GM18520 (cell line): ENCODE results near the gene GARS1.

ENCODE experiments used
- ATAC-seq: cut with Tn5 transposase; IDR thresholded peaks from one replicate; pipeline ENCODE4 v1.9.1; 2021; ENCODE audit not compliant: unreplicated experiment

The GARS1 gene

DNA sequence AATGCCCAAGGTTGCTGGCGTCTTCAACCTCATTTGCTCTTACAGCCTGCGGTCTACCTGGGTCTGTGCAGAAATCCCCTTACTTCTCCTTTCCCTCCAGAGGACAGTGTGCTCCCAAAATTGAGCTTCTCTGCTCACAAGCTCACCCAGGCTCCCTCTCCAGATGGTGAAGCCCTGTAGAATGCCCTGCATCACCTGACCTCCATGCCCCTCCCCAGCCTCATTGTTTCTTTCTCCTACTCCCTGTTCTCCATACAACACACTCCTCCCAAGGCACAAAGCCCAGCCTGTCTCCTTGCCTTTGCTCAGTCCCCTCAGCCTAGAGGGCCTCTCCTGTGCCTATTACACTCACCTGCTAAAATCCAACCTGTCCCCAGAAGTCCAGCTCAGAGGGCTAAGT, 84.1 kb downstream of the GARS1 start:
- ATAC-seq: no peak

DNA sequence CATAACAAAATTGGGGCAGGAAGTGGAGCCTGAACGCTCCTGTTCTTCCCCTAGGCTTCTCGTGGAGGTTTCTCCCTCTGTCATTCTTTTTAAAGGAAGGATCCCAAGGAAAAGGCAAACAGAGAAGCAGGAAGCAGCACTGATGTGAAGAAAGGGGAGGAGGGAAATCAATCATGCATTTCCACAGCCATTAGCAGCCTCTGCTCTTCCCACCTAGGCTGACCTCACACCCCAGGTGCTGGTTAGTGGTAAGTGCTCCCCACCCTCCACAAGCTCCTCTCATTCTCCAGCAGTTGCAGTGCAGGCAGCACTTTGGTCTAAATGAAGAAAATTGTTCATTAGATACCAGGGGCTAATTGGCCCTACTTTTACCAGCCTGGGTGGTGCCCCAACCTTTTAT, 85.0 kb downstream of the GARS1 start:
- ATAC-seq: no peak

DNA sequence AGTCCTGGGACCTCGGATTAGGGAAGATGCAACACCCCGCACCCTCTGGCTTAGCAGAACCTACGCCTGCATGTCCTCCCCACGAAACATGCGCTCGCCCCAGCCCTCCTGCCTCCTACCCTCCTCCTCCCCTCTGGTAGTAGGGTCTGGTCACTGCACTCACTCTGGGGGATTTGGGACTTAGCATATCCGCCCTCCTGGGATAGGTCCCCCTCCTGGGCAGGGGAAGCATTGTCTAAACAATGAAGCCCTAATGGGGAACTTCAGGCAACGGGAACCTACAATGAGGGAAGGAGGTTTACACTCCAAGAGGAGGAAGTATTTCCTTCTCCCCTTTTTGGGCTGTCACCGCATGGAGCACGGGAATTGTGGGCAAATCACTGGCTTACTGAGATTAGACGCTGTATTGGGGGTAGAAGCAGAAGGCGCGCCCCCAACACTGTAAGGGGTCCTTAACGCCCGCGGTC, 86.7 kb downstream of the GARS1 start:
- no peak for ATAC-seq

DNA sequence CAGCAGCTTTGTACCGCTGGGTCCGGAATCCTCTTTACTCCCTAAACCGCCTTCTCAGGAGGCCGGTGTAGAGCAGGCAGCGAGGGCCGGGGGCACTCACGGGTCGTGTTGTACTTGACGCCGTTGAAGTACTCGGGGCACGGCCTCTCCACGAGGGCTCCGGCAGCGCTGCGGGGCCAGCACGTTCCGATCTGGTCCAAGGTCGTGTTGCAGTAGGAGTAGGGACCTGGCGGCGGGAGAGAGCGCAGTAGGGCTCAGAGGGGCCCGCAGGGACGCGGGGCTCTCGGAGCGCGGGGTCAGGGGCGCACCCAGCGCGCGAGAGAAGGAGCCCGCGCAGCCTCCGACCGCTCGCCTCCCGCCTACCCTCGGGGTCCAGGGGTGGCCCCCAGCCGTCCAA, 87.1 kb downstream of the GARS1 start:
- ATAC-seq: no peak

DNA sequence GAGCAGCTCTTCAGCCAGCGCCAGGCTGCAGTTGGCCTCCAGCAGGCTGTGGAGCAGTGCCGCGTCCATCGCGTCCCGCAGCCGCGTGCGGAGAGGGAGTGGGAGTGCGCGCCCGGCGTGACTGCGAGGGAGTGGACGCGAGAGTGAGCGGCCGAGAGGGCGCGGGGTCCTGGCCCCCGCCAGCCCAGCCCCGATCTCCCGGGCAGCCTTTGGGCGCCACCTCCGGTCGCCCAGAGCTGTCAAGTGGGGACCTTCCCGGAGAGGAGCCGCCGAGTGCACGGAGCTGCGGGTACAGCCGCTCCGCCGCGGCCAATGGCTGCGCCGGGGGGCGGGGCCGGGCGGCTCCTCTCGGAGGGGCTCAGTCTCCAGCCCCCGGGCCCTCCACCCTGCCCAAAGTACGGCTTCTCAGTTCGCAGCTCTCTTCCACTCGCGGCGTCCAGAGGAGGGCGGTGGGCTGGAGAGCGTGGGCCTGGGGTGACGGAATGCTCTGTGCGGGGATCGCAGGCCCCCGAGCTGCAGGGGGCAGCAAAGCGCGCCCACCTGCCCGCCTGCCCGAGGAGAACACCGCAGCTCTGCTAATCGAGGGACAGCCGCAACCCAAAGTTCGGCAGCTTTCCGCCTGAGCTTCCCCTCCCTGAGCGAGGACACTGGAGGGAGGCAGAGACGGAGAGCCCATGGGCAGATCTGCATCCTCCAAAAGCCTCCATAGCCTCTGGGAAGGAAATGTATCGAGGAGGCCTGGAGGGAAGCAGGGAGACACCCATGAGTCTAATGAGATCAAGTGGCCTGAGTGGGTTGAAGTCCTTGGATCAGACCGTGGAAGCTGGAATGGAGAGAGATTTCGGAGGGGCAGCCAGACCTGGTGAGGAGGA, 87.8 kb downstream of the GARS1 start, which contains the start of gene CRHR2:
Gene CRHR2 (minus strand): TSS at position 245 of the 872 bp plus-strand sequence. CDS start 176 bp downstream, at position 69.
- ATAC-seq: no peak

DNA sequence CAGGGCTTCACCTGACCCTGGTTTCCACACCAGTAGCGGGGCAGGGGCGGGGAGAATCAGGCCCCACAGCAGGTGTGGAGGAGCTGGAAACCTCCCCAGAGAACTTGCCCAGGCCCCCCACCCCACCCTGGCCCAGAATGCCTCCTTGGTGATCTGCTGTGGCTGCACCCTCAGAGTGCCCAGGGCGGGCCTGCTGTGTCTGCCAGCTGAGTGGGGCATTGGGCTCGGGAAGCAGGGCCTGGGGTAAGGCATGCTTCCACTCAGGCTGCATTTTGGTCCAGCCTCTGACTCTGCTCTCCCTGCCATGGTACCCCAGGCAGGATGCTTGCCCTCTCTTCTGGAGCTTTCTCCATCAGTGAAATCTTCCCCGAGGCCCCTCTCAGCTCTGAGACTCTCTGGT, 88.6 kb downstream of the GARS1 start:
- ATAC-seq: no peak
